Mammary epithelial cell (primary cell): Measurements from ENCODE around the gene PHACTR3.

Source experiments
- CTCF ChIP-seq, 2 donors: IDR thresholded peaks in 1 of 2; conservative IDR thresholded peaks in 1 of 2; 2 replicates each; pipeline ENCODE4 v1.5.1; 2011 to 2012; ENCODE audit warnings: inconsistent platforms in 2 of 2, low read length in 2 of 2, mild to moderate bottlenecking in 2 of 2, control low read depth in 1 of 2, low read depth in 1 of 2; ENCODE audit not compliant: insufficient read depth in 1 of 2; ENCODE audit errors: extremely low read depth in 1 of 2
- EZH2 ChIP-seq: IDR thresholded peaks from 2 replicates; pipeline ENCODE4 v1.6.1; 2012; ENCODE audit warnings: low read length, inconsistent platforms, borderline replicate concordance

DNA sequence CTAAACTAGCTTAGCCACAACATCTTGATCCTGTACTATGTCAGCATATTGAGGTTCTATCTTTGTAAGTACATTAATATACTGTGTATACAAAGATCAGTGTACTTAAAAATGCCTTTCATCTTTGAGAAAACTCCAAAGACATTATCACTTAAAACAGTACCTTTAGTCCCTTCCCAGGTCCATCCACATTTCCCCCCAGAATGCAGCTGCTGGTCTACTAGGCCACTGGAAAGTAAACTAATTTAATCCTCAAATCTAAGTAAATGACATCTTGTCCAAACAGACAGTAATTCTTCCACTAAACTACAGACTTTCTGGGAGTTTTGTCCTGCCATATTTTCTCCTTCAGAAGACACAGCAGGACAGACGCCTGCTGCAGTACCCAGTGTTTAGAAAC is 260.4 kb downstream of the PHACTR3 start:
- TF ChIP-seq CTCF (conservative IDR thresholded peaks at IDR 0.05 in 1 of 2, IDR thresholded peaks at IDR 0.05 in 1 of 2; ENCODE audit: extremely low read depth in 1 of 2, insufficient read depth in 1 of 2, low read depth in 1 of 2, low read length in 2 of 2) (no peak), EZH2 (no peak)
